ENCODE measurements around the gene ANGPTL4.

ANGPTL4 gene

DNA sequence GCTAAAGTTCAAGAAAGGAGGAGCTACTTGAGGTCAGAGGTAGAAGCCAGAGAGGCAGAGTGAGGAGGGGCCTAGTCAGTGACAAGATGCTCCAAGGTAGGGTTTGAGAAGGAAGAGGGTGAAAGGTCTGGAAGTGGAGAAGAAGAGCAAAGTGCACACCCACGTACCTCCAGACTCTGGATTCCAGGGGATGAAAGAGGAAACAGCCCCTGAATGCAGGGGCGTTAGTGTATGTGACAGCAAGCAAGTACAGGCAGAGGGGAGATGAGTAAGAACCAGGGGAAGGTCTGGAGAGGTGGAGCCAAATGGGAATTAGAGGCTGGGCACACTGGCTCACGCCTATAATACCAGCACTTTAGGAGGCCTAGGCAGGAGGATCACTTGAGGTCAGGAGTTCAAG is 34.0 kb upstream of the ANGPTL4 start:
- DNase-seq (ENCODE audit: low spot score): no peak
- TF ChIP-seq, protein P1, sequence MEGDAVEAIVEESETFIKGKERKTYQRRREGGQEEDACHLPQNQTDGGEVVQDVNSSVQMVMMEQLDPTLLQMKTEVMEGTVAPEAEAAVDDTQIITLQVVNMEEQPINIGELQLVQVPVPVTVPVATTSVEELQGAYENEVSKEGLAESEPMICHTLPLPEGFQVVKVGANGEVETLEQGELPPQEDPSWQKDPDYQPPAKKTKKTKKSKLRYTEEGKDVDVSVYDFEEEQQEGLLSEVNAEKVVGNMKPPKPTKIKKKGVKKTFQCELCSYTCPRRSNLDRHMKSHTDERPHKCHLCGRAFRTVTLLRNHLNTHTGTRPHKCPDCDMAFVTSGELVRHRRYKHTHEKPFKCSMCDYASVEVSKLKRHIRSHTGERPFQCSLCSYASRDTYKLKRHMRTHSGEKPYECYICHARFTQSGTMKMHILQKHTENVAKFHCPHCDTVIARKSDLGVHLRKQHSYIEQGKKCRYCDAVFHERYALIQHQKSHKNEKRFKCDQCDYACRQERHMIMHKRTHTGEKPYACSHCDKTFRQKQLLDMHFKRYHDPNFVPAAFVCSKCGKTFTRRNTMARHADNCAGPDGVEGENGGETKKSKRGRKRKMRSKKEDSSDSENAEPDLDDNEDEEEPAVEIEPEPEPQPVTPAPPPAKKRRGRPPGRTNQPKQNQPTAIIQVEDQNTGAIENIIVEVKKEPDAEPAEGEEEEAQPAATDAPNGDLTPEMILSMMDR (IDR thresholded peaks at IDR 0.05; ENCODE audit: extremely low read depth, insufficient read depth, missing control alignments): no peak
- in situ Hi-C loops (cut with MboI; ENCODE audit: low pct_unique_long_range_greater_than_20kb, low sequenced_read_pairs, unreplicated experiment): no loop called here

DNA sequence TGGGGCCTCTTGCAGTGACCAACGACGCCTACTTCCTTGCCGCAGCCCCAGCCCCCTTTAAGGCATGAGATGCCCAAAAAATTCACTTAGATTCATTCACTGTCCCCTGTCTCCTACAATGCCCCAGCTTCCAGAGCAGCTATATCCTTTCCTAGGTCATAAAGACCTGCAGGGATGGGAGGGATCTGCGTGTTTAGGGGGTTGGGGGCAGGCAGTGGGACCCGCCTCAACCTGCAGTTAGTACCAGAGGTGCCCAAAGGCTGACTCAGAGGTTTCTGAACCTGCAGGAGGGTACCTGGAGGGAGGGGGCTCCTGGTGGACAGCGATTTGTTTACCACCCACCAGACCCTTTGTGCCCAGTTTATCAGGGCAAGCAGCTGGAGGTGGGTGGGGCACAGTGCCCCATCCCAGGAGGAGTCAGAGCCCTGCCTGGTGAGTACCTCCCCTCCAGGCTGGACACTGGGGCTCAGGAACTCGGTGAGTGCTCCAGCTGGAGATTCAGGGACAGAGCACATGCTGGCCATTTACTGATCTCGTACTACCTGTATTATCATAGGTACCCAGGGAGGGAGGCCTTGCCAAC is 32.6 kb upstream of the ANGPTL4 start:
- no peak for DNase-seq (ENCODE audit: low spot score)
- in situ Hi-C loops (cut with MboI; ENCODE audit: low pct_unique_long_range_greater_than_20kb, low sequenced_read_pairs, unreplicated experiment): no loop called here
- TF ChIP-seq, protein P1 (IDR thresholded peaks at IDR 0.05; ENCODE audit: extremely low read depth, insufficient read depth, missing control alignments): no peak

DNA sequence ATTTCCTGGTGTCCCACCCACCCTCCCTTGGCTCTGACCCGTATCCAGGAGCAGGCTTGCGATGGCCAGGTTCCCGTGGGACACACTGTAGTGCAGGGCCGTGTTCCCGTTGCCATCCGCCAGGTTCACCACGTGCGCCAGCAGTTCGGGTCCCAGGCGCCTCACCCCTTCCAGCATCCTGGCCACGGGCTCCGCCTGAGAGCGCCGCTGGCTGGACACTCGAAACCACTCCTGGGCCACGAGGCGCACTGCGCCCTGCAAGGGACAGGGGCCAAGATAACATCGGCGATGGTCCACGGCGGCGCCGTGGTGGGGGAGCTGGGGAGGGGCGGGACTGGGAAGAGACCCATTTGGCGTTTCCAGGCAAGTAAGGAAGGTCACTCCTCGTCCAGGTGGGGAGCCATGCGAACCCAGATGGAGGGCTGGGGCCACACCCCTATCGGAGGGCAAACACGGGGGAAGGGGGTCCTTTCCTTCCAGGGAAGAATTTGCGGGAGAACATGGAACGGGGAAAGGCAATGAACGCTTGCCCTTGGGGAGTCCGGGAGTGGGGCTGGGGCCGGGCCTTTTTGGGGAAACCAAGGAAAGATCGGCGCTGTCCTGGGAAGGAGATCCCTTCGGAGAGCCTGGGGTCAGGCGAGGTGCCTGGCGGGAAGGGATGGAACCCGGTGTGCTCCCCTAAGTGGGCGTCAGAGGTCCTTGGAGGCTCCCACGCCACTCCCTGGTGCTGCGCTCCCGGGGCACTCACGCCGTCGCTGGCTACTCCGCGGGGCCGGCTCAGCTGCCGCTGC is 30.8 kb upstream of the ANGPTL4 start:
- in situ Hi-C loops (cut with MboI; ENCODE audit: low pct_unique_long_range_greater_than_20kb, low sequenced_read_pairs, unreplicated experiment): no loop called here
- DNase-seq (ENCODE audit: low spot score): no peak
- TF ChIP-seq, protein P1 (IDR thresholded peaks at IDR 0.05; ENCODE audit: extremely low read depth, insufficient read depth, missing control alignments): no peak

DNA sequence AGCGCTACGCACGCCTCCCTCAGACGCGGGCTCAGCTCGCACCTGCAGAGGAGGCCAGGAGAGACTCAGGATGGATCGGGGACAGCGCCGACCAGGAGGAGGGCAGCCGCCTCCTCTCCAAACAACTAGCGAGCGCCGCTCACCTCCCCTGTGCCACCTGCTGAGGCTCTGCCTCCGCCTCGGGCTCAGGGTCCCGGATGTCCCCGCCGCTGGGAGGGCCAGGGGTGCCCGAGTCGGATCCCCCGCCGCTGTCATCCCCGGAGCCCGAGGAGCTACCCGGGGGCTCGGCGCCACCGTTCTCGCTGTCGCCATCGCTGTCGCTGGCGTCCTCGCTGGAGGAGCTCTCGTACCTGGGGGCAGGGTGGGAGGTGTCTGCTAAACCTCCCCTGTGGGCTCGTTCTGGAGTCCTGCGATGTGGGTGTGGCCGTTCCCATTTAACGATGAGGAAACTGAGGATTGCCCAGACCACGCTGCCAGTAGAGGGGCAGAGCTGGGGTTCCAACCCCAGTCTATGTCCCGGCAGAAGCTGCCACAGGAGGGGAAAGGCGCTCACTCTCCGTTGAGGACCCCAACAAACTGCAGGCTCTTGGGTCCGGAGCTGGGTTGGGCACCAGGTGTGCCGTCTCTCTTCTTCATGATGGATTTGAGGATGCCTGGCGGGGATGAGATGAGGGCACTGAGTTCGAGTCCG is 30.0 kb upstream of the ANGPTL4 start:
- in situ Hi-C loops (cut with MboI; ENCODE audit: low pct_unique_long_range_greater_than_20kb, low sequenced_read_pairs, unreplicated experiment): no loop called here
- DNase-seq (ENCODE audit: low spot score): no peak
- TF ChIP-seq, protein P1 (IDR thresholded peaks at IDR 0.05; ENCODE audit: extremely low read depth, insufficient read depth, missing control alignments): no peak

DNA sequence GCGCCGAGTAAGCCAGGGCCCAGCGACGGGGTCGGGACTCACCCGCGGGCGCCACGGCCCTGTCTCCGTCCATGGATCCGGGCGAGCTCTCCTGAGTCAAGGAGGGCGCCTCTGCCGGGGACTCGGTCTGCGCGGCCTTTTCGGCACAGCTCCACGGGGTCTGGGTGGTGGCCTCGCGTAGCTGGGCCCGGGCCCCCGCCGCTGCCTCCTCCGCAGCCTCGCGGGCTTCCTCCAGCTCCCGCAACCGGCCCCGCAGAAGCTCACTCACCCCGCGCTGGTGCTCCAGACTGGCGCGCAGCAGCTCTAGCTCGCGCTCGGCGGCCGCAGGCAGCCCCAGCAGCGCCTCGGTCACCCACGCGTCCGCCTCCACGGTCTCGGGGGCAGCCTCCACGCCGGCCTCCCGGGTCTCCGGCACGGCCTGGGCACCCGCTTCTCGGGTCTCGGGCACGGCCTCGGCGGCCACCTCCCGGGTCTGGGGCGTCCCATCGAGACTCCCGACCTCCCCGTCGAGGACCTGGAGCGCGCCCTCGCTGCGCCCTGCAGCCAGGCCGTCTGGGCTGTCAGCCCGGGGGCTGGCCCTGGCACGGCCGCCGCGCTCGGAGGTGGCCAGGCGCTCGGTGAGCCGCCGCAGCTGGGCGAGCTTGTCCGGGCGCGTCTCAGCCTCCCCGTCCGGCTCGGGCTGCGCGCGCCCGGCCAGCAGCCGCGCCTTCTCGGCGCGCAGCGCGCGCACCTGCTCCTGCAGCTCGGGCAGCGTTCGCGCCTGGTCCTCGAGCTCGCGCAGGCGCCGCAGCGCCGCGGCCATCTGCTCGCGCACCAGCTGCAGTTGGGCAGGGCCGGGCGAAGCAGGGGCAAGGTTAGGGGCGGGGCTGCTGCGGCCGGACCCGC is 29.3 kb upstream of the ANGPTL4 start:
- DNase-seq (ENCODE audit: low spot score): peak; percentile 86
- in situ Hi-C loops (cut with MboI; ENCODE audit: low pct_unique_long_range_greater_than_20kb, low sequenced_read_pairs, unreplicated experiment): no loop called here
- TF ChIP-seq, protein P1 (IDR thresholded peaks at IDR 0.05; ENCODE audit: extremely low read depth, insufficient read depth, missing control alignments): no peak

Data from GM13977 (cell line).